ENCODE data around the gene IL37. TPM values are rescaled to one million over a fixed set of nuclear protein-coding genes. Genes with fewer than 3 reads are reported as not detected.

The IL37 gene
- total RNA-seq, result not detected in 2 replicates

- DNase-seq (ENCODE audit: extremely low read depth, low read depth, low spot score), result no peak
Measured at GRCh38 chr2:112910865-112911264, at the start of gene IL37. Gene IL37, plus strand, starts transcription at chr2:112911165. Its CDS starts 1,848 bp downstream, at chr2:112913013.

GRCh38 chr2:112864072-112864471, 46.9 kb upstream of the IL37 start:
- DNase-seq (ENCODE audit: extremely low read depth, low read depth, low spot score), result no peak

GRCh38 chr2:112866128-112866835, 44.7 kb upstream of the IL37 start:
- DNase-seq (ENCODE audit: extremely low read depth, low read depth, low spot score), result no peak

- DNase-seq (ENCODE audit: extremely low read depth, low read depth, low spot score), result no peak
Measured at GRCh38 chr2:112867701-112868631, 43.0 kb upstream of the IL37 start.

GRCh38 chr2:112869258-112869842, 41.6 kb upstream of the IL37 start:
- peak; percentile 7 for DNase-seq (ENCODE audit: extremely low read depth, low read depth, low spot score)

GRCh38 chr2:112870841-112871835, 39.8 kb upstream of the IL37 start:
- no peak for DNase-seq (ENCODE audit: extremely low read depth, low read depth, low spot score)

- DNase-seq (ENCODE audit: extremely low read depth, low read depth, low spot score), result no peak
Measured at GRCh38 chr2:112876257-112876970, 34.6 kb upstream of the IL37 start.

GRCh38 chr2:112876971-112877361, 34.0 kb upstream of the IL37 start:
- DNase-seq (ENCODE audit: extremely low read depth, low read depth, low spot score), result no peak

GRCh38 chr2:112877423-112877822, 33.5 kb upstream of the IL37 start:
- DNase-seq (ENCODE audit: extremely low read depth, low read depth, low spot score), result no peak

- DNase-seq (ENCODE audit: extremely low read depth, low read depth, low spot score), result no peak
Measured at GRCh38 chr2:112879491-112880041, 31.4 kb upstream of the IL37 start.

- DNase-seq (ENCODE audit: extremely low read depth, low read depth, low spot score), result no peak
Measured at GRCh38 chr2:112880091-112880531, 30.9 kb upstream of the IL37 start.

GRCh38 chr2:112880696-112881095, 30.3 kb upstream of the IL37 start:
- DNase-seq (ENCODE audit: extremely low read depth, low read depth, low spot score), result peak; percentile 2

GRCh38 chr2:112881217-112881985, 29.6 kb upstream of the IL37 start:
- DNase-seq (ENCODE audit: extremely low read depth, low read depth, low spot score), result peak; percentile 50

- no peak for DNase-seq (ENCODE audit: extremely low read depth, low read depth, low spot score)
Measured at GRCh38 chr2:112883669-112884068, 27.3 kb upstream of the IL37 start.

GRCh38 chr2:112884869-112885505, 26.0 kb upstream of the IL37 start:
- peak; percentile 10 for DNase-seq (ENCODE audit: extremely low read depth, low read depth, low spot score)

GRCh38 chr2:112885506-112885902, 25.5 kb upstream of the IL37 start:
- DNase-seq (ENCODE audit: extremely low read depth, low read depth, low spot score), result no peak

GRCh38 chr2:112886291-112886690, 24.7 kb upstream of the IL37 start:
- no peak for DNase-seq (ENCODE audit: extremely low read depth, low read depth, low spot score)
